H54 (cell line): ENCODE results near the gene BAG3.
"Not testable (repeated sequence)": the region's sequence is repeated elsewhere in the genome, so short reads cannot be mapped to it uniquely, and the experiment has no call there.

Experiments used
- DNase-seq: peaks from one replicate; pipeline ENCODE4 v3.0.0; 2011; ENCODE audit warnings: low spot score, mixed read lengths; ENCODE audit not compliant: insufficient read length
- FAIRE-seq: peaks from 3 replicates; lab custom pipeline; 2011; peaks lifted over from hg19 to GRCh38; lab: Jason Lieb, UNC
- POLR2A ChIP-seq: IDR thresholded peaks from 2 replicates; pipeline ENCODE4 v1.6.1; 2011; ENCODE audit warnings: low read depth, mild to moderate bottlenecking, low read length

BAG3 gene

GRCh38 chr10:119703903-119704508 lies 52.8 kb downstream of the BAG3 start:
- no peak for FAIRE-seq
- no peak for DNase-seq
- TF ChIP-seq POLR2A: no peak

GRCh38 chr10:119705434-119705831 lies 54.3 kb downstream of the BAG3 start:
- no peak for FAIRE-seq

GRCh38 chr10:119706521-119707278 lies 55.5 kb downstream of the BAG3 start:
- DNase-seq (no peak), FAIRE-seq (no peak)
- no peak for TF ChIP-seq POLR2A

More at GRCh38 chr10:119705434-119705831, 54.3 kb downstream of the BAG3 start:
- TF ChIP-seq POLR2A: no peak
- DNase-seq: no peak

- not testable (repeated sequence) for DNase-seq, FAIRE-seq
Measured at GRCh38 chr10:119707331-119707730, 56.2 kb downstream of the BAG3 start.

DNA sequence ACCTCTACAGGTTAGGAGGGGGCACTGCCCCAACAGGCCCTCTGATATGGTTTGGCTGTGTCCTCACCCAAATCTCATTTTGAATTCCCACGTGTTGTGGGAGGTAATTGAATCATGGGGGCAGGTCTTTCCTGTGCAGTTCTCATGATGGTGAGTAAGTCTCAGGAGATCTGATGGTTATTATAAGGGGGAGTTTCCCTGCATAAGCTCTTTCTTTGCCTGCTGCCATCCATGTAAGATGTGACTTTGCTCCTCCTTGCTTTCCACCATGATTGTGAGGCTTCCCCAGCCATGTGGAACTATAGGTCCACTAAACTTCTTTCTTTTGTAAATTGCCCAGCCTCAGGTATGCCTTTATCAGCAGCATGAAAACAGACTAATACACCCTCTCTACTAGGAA lies 59.8 kb downstream of the BAG3 start:
- not testable (repeated sequence) for FAIRE-seq, DNase-seq

- FAIRE-seq: no peak
- no peak for DNase-seq
Measured at GRCh38 chr10:119713744-119714483, 62.7 kb downstream of the BAG3 start.

DNA sequence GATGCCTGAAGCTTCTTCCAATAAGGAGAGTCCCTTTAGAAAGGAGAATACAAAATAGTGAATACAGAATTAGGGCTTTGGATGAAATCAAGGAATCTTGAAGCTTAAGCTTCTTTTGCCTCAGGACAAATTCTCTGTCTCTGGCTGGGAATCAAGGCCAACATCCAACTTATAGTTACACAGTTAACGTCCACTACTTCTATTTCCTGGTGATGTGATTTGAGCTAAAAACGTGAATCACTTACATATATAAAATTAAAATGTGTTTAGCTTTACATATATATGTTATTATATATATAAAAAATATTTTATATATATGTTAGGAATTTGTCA lies 63.3 kb downstream of the BAG3 start:
- DNase-seq: no peak
- no peak for FAIRE-seq
- TF ChIP-seq POLR2A: no peak

More at GRCh38 chr10:119713744-119714483, 62.7 kb downstream of the BAG3 start:
- TF ChIP-seq POLR2A: no peak

DNA sequence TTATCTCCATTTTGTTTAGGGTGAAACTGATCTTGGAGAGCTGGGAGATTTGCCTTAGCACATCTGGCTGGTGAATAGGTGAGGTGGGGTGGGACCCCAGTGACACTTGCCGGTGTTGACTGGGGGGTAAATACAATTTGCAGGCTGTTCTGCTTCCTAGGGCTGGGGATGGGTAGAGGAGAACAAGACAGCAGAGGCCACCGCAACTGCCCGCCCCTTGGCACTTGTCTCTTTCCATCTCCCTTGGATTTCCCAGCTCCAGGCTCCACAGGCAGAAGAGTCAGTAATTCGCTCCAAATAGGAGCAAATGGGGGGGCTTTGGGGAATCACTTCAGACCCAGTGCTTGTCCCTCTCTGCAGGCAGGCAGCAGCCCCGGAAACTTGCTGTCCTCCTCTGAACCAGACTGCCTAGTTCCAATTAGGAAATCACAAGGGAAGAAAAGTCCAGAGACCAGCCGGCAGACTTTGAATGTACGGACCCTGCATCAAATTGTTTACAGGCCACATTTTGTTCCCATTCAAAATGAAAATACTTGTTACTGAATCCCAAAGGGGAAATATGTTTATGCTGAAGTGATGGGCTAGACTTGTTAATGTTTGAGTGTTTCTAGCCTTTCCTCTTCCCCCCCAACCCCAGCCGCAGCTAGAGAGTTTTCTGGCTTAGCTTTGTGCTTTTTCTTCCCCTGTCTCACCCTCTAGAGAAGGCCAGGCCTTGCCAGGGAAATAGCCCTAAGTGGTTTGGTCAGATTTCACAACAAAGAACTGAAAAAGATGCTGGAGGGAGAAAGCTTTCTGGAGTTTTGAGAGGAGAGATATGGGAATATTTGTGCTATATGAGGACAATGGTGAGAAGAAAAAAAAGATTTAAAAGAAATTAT lies 64.7 kb downstream of the BAG3 start:
- DNase-seq (no peak), FAIRE-seq (no peak)
- no peak for TF ChIP-seq POLR2A

DNA sequence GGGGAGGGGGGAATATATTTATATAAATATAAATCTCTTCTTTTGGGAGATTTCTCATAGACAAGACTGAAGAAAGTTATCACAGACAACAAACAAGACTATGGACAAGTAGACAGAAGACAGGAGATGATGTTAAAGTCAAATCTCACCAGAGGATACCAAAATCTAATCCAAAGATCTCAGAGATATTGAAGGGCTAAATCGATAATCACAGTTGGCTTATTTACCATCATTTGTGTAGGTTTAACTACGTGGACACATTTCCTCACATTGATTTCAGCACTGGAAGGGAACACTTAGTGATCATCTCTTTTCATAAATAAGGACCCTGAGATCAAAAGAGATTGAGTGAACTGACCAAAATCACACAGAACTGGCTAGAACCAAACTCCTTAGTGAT lies 72.0 kb downstream of the BAG3 start:
- no peak for DNase-seq

GRCh38 chr10:119723624-119724023 lies 72.4 kb downstream of the BAG3 start:
- DNase-seq (no peak), FAIRE-seq (no peak)
- TF ChIP-seq POLR2A: no peak

More for the DNA sequence above, 72.0 kb downstream of the BAG3 start:
- no peak for FAIRE-seq
- no peak for TF ChIP-seq POLR2A

GRCh38 chr10:119724593-119725516 lies 73.7 kb downstream of the BAG3 start:
- no peak for TF ChIP-seq POLR2A
- FAIRE-seq (no peak), DNase-seq (no peak)

- TF ChIP-seq POLR2A: peak; percentile 85
- DNase-seq (no peak), FAIRE-seq (no peak)
Measured at GRCh38 chr10:119725517-119725827, 74.3 kb downstream of the BAG3 start.
